HG02571 (cell line): ENCODE results near the gene MED13L.
"Not testable (repeated sequence)": the region's sequence is repeated elsewhere in the genome, so short reads cannot be mapped to it uniquely, and the experiment has no call there.

Experiments
- ATAC-seq: cut with Tn5 transposase; IDR thresholded peaks from one replicate; pipeline ENCODE4 v1.9.1; 2021; ENCODE audit warnings: mild to moderate bottlenecking, moderate library complexity; ENCODE audit not compliant: unreplicated experiment

MED13L gene

GRCh38 chr12:116064493-116064892 is 213.0 kb downstream of the MED13L start:
- no peak for ATAC-seq

- no peak for ATAC-seq
Observed at GRCh38 chr12:116062698-116063097, 214.8 kb downstream of the MED13L start.

GRCh38 chr12:116060764-116061163 is 216.7 kb downstream of the MED13L start:
- no peak for ATAC-seq

GRCh38 chr12:116059904-116060303 is 217.6 kb downstream of the MED13L start:
- ATAC-seq, result no peak

GRCh38 chr12:116058574-116058973 is 218.9 kb downstream of the MED13L start:
- ATAC-seq, result no peak

- no peak for ATAC-seq
Observed at GRCh38 chr12:116057356-116057755, 220.1 kb downstream of the MED13L start.

- ATAC-seq, result no peak
Observed at GRCh38 chr12:116055895-116056607, 221.4 kb downstream of the MED13L start.

GRCh38 chr12:116054280-116054679 is 223.2 kb downstream of the MED13L start:
- ATAC-seq, result no peak

GRCh38 chr12:116053479-116054200 is 223.9 kb downstream of the MED13L start:
- ATAC-seq, result no peak

GRCh38 chr12:116050275-116050674 is 227.2 kb downstream of the MED13L start:
- no peak for ATAC-seq

GRCh38 chr12:116048879-116049278 is 228.6 kb downstream of the MED13L start:
- no peak for ATAC-seq

- no peak for ATAC-seq
Observed at GRCh38 chr12:116046039-116046438, 231.5 kb downstream of the MED13L start.

- no peak for ATAC-seq
Observed at GRCh38 chr12:116045150-116045549, 232.3 kb downstream of the MED13L start.

- ATAC-seq, result no peak
Observed at GRCh38 chr12:116043659-116044535, 233.6 kb downstream of the MED13L start.

GRCh38 chr12:116040402-116040801 is 237.1 kb downstream of the MED13L start:
- ATAC-seq, result no peak

- no peak for ATAC-seq
Observed at GRCh38 chr12:116039081-116039480, 238.4 kb downstream of the MED13L start.

GRCh38 chr12:116037941-116038837 is 239.3 kb downstream of the MED13L start:
- no peak for ATAC-seq

GRCh38 chr12:116033765-116034164 is 243.7 kb downstream of the MED13L start:
- no peak for ATAC-seq

- ATAC-seq, result not testable (repeated sequence)
Observed at GRCh38 chr12:116031624-116032023, 245.9 kb downstream of the MED13L start.

- ATAC-seq, result no peak
Observed at GRCh38 chr12:116028619-116029018, 248.9 kb downstream of the MED13L start.

- no peak for ATAC-seq
Observed at GRCh38 chr12:116027551-116027821, 250.0 kb downstream of the MED13L start.
